ENCODE data around the gene ACTG1.

- TF ChIP-seq EGR1 (IDR thresholded peaks at IDR 0.05; ENCODE audit: low read depth in 2 of 2): no peak
- no peak for TF ChIP-seq CTCF (IDR thresholded peaks at IDR 0.05; ENCODE audit: low read depth, low read length, missing input control)
These were observed 27.5 kb upstream of the ACTG1 start for GRCh38 chr17:81539961-81540675.
